GM10248 (cell line): ENCODE data around the gene ST6GAL1.
"Not testable (repeated sequence)": the region's sequence is repeated elsewhere in the genome, so short reads cannot be mapped to it uniquely, and the experiment has no call there.

Source experiments
- CTCF ChIA-PET: fragments of 300-600 bp; sonication (Branson Sonifier 250); formaldehyde crosslinking; extraction: SDS; loops from one replicate; lab custom pipeline; 2021; ENCODE audit warnings: antibody characterized with exemption; lab: Yijun Ruan, JAX
- POLR2A ChIA-PET: fragments of 350-650 bp; sonication (Branson Sonifier 250); formaldehyde crosslinking; extraction: SDS; loops from one replicate; lab custom pipeline; 2020; ENCODE audit warnings: antibody characterized with exemption; lab: Yijun Ruan, JAX
- DNase-seq: peaks from one replicate; pipeline ENCODE4 v3.0.0; 2012; ENCODE audit errors: extremely low spot score
- CTCF ChIP-seq: IDR thresholded peaks from 2 replicates; pipeline ENCODE4 v1.5.1; 2012; ENCODE audit warnings: mild to moderate bottlenecking, low read depth; ENCODE audit errors: extremely low read depth, missing control alignments, control extremely low read depth

The ST6GAL1 gene

GRCh38 chr3:186902154-186902553 lies 28.2 kb upstream of the ST6GAL1 start:
- no peak for DNase-seq

GRCh38 chr3:186902713-186903112 lies 27.6 kb upstream of the ST6GAL1 start:
- ChIA-PET CTCF (no interaction called here), POLR2A (no interaction called here)
- DNase-seq = no peak
- no peak for TF ChIP-seq CTCF

More at GRCh38 chr3:186902154-186902553, 28.2 kb upstream of the ST6GAL1 start:
- POLR2A ChIA-PET = no interaction called here
- TF ChIP-seq CTCF = no peak
- CTCF ChIA-PET = no interaction called here

GRCh38 chr3:186903676-186904075 lies 26.6 kb upstream of the ST6GAL1 start:
- CTCF ChIA-PET, POLR2A ChIA-PET, DNase-seq: not testable (repeated sequence)

GRCh38 chr3:186907075-186907474 lies 23.3 kb upstream of the ST6GAL1 start:
- CTCF ChIA-PET, POLR2A ChIA-PET, DNase-seq: not testable (repeated sequence)

- ChIA-PET CTCF (interaction anchor here (0.7 kb wide), 1 partner anchor 60 kb away, joined by 3 read pairs; no protein-coding TSS in a partner anchor), POLR2A (no interaction called here)
- DNase-seq = no peak
- TF ChIP-seq CTCF = no peak
Measured at GRCh38 chr3:186909078-186909853, 21.1 kb upstream of the ST6GAL1 start.

- TF ChIP-seq CTCF = no peak
- POLR2A ChIA-PET = no interaction called here
- no peak for DNase-seq
- CTCF ChIA-PET = interaction anchor here (1.0 to 1.7 kb wide), 6 partner anchors 8 to 299 kb away, joined by 3 to 5 read pairs (median 3); no protein-coding TSS in a partner anchor
Measured at GRCh38 chr3:186915806-186916796, 14.2 kb upstream of the ST6GAL1 start.

- no peak for DNase-seq
- POLR2A ChIA-PET = no interaction called here
- CTCF ChIA-PET = interaction anchor here (1.7 kb wide), 1 partner anchor 69 kb away, joined by 5 read pairs; no protein-coding TSS in a partner anchor
- no peak for TF ChIP-seq CTCF
Measured at GRCh38 chr3:186917512-186918312, 12.6 kb upstream of the ST6GAL1 start.
